ENCODE results near the gene TFIP11.

Gene TFIP11

GRCh38 chr22:26554956-26555355 lies 42.7 kb upstream of the TFIP11 start:
- no peak for TF ChIP-seq CTCF (IDR thresholded peaks at IDR 0.05; ENCODE audit: low read depth, low read length)
- no peak for DNase-seq (ENCODE audit: extremely low read depth, low read depth)

- TF ChIP-seq CTCF (IDR thresholded peaks at IDR 0.05; ENCODE audit: low read depth, low read length), result no peak
- DNase-seq (ENCODE audit: extremely low read depth, low read depth), result peak; percentile 58
These were observed 40.9 kb upstream of the TFIP11 start for GRCh38 chr22:26553056-26553752.

GRCh38 chr22:26552466-26552865 lies 40.2 kb upstream of the TFIP11 start:
- TF ChIP-seq CTCF (IDR thresholded peaks at IDR 0.05; ENCODE audit: low read depth, low read length), result no peak
- DNase-seq (ENCODE audit: extremely low read depth, low read depth), result no peak

- no peak for TF ChIP-seq CTCF (IDR thresholded peaks at IDR 0.05; ENCODE audit: low read depth, low read length)
- no peak for DNase-seq (ENCODE audit: extremely low read depth, low read depth)
These were observed 39.3 kb upstream of the TFIP11 start for GRCh38 chr22:26551568-26551967.

- TF ChIP-seq CTCF (IDR thresholded peaks at IDR 0.05; ENCODE audit: low read depth, low read length), result no peak
- DNase-seq (ENCODE audit: extremely low read depth, low read depth), result peak; percentile 49
These were observed 38.3 kb upstream of the TFIP11 start for GRCh38 chr22:26550498-26551033.

- DNase-seq (ENCODE audit: extremely low read depth, low read depth), result no peak
- no peak for TF ChIP-seq CTCF (IDR thresholded peaks at IDR 0.05; ENCODE audit: low read depth, low read length)
These were observed 37.7 kb upstream of the TFIP11 start for GRCh38 chr22:26549902-26550497.

- no peak for TF ChIP-seq CTCF (IDR thresholded peaks at IDR 0.05; ENCODE audit: low read depth, low read length)
- DNase-seq (ENCODE audit: extremely low read depth, low read depth), result no peak
These were observed 36.7 kb upstream of the TFIP11 start for GRCh38 chr22:26548984-26549383.

Measured in AG09319 (cell line).